Esophagus squamous epithelium (tissue), 5 donors: ENCODE data around the gene PPP1R37. TPM values are rescaled to one million over a fixed set of nuclear protein-coding genes. Genes with fewer than 3 reads are reported as not detected.

Experiments
- DNase-seq: peaks from one replicate; lab custom pipeline; 2025; lab: John Stamatoyannopoulos, UW
- H3K27ac ChIP-seq, 4 donors: fragments of 200-600 bp; sonication (generic); one replicate each; pipeline ENCODE4 v1.5.1; 2016 to 2019; ENCODE audit warnings: mild to moderate bottlenecking in 1 of 4
- H3K27me3 ChIP-seq, 4 donors: fragments of 200-600 bp; sonication (generic); 1 replicate in 3 of 4; 2 replicates in 1 of 4; pipeline versions ENCODE4 v1.5.1 to v1.6.0; 2017 to 2021; ENCODE audit warnings: antibody characterized with exemption in 1 of 4
- H3K36me3 ChIP-seq, 3 donors: fragments of 200-600 bp; sonication (generic); one replicate each; pipeline ENCODE4 v1.5.1; 2016 to 2019
- H3K4me1 ChIP-seq, 3 donors: fragments of 200-600 bp; sonication (generic); one replicate each; pipeline ENCODE4 v1.5.1; 2017 to 2019
- H3K4me3 ChIP-seq, 4 donors: fragments of 200-600 bp; sonication (generic); 1 replicate in 3 of 4; 2 replicates in 1 of 4; pipeline ENCODE4 v1.5.1; 2016 to 2019; ENCODE audit warnings: mild to moderate bottlenecking in 2 of 4, moderate library complexity in 1 of 4
- H3K9me3 ChIP-seq, 3 donors: fragments of 200-600 bp; sonication (generic); one replicate each; pipeline ENCODE4 v1.5.1; 2016 to 2019
- POLR2A ChIP-seq, 4 donors: fragments of 450-650 bp; IDR thresholded peaks; one replicate each; pipeline ENCODE4 v1.6.1; 2017; ENCODE audit warnings: antibody characterized with exemption in 4 of 4, mild to moderate bottlenecking in 4 of 4, moderate library complexity in 3 of 4
- whole genome bisulfite sequencing, 2 donors: methylation state at CpG; one replicate each; pipeline ENCODE4 v1.1.5; 2018; 5-methylcytosine and 5-hydroxymethylcytosine counted together
- intact Hi-C: fragments of 100-400 bp; cut with DNase I; formaldehyde crosslinking; loops from one replicate; pipeline ENCODE4 v1.15.0; 2022
- small RNA-seq, 4 donors: library from RNA; depleted of rRNA; stranded (forward); fragments of <200 nt; gene quantifications; one replicate each; pipeline ENCODE3, GENCODE V24; 2016
- total RNA-seq, 4 donors: library from RNA; depleted of rRNA; stranded (reverse); fragments of >200 nt; gene quantifications; one replicate each; pipeline ENCODE4 v1.1.0, GENCODE V29; 2016
- TF ChIP-seq, protein P1 (sequence below), 6 experiments: fragments of 450-650 bp in 4 of 6; fragments of 200-600 bp in 2 of 6; sonication (generic) in 2 of 6; IDR thresholded peaks; one replicate each; pipeline ENCODE4 v1.5.1; 2016 to 2019; ENCODE audit warnings: antibody characterized with exemption in 6 of 6, mild to moderate bottlenecking in 4 of 6, moderate library complexity in 4 of 6
- donor health status: DM: yes; HTN: yes; CAD: no.

The PPP1R37 gene
- total RNA-seq, 4 donors from 2014 or later: 25.1 to 35.5 (median 30.8) TPM

DNA sequence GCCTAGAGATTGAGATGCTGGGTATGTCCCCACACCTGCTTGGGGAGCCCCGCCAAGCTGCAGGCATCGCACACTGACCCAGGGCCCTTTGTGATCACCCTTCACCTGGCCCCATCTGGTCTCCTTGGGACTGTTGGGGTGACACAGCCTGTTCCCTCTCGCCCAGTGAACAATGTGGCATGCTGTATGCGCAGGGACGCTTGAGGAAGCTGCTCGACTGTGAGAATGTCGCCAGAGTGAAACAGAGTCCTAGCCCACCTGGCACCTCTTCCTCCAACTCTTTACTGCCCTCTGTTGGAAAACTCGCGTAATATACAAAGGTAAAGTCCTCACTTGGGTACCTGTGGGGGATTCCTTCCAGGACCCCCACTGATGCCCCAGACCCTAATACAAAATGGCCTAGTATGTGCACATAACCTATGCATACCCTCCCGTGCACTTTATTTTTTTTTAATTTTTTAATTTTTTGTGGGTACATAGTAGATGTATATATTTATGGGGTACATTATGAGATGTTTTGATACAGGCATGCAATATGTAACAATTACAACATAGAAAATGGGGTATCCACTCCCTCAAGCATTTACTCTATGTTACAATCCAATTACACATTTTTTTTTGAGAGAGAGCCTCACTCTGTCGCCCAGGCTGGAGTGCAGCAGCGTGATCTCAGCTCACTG lies 94.6 kb downstream of the PPP1R37 start:
- Histone ChIP-seq H3K9me3 (no peaks in the 10 kb centered on the region), H3K4me1 (peaks cover 0 to 16% (median 0%) of the 10 kb centered on the region in 3 donors), H3K4me3 (no peak overlapping the region), H3K36me3 (no peaks in the 10 kb centered on the region), H3K27ac (no peak overlapping the region), H3K27me3 (no peaks in the 10 kb centered on the region)
- intact Hi-C loops: no loop called here
- TF ChIP-seq, protein P1, sequence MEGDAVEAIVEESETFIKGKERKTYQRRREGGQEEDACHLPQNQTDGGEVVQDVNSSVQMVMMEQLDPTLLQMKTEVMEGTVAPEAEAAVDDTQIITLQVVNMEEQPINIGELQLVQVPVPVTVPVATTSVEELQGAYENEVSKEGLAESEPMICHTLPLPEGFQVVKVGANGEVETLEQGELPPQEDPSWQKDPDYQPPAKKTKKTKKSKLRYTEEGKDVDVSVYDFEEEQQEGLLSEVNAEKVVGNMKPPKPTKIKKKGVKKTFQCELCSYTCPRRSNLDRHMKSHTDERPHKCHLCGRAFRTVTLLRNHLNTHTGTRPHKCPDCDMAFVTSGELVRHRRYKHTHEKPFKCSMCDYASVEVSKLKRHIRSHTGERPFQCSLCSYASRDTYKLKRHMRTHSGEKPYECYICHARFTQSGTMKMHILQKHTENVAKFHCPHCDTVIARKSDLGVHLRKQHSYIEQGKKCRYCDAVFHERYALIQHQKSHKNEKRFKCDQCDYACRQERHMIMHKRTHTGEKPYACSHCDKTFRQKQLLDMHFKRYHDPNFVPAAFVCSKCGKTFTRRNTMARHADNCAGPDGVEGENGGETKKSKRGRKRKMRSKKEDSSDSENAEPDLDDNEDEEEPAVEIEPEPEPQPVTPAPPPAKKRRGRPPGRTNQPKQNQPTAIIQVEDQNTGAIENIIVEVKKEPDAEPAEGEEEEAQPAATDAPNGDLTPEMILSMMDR (IDR thresholded peaks at IDR 0.05): peak; percentile 29 to 61 (median 42)
- TF ChIP-seq POLR2A (IDR thresholded peaks at IDR 0.05): no peak
- 48% methylated on average over 5 to 11 of the region's 12 CpGs for WGBS, 2 donors
- no peak for DNase-seq

DNA sequence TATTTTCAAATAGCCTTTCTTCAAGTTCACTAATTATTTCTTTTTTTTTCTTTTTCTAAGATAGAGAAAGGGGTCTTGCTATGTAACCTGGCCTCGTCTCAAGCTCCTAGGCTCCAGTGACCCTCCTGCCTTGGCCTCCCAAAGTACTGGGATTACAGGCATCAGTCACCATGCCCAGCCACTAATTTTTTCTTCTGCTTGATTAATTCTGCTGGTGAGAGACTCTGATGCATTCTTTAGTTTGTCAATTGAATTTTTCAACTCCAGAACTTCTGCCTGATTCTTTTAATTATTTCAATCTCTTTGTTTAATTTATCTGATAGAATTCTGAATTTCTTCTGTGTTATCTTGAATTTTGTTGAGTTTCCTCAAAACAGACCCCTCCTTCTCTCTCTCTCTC lies 97.0 kb downstream of the PPP1R37 start:
- H3K4me3 ChIP-seq: no peak overlapping the region
- DNase-seq: no peak
- intact Hi-C loops: no loop called here
- peaks cover 0 to 11% (median 0%) of the 10 kb centered on the region in 3 donors for H3K4me1 ChIP-seq
- no peaks in the 10 kb centered on the region for H3K9me3 ChIP-seq
- TF ChIP-seq, protein P1 (IDR thresholded peaks at IDR 0.05): no peak
- no peak for TF ChIP-seq POLR2A (IDR thresholded peaks at IDR 0.05)
- 85 to 96% methylated on average over 1 of the region's 1 CpG for WGBS, 2 donors
- no peak overlapping the region for H3K27ac ChIP-seq
- no peaks in the 10 kb centered on the region for H3K27me3 ChIP-seq
- no peaks in the 10 kb centered on the region for H3K36me3 ChIP-seq

DNA sequence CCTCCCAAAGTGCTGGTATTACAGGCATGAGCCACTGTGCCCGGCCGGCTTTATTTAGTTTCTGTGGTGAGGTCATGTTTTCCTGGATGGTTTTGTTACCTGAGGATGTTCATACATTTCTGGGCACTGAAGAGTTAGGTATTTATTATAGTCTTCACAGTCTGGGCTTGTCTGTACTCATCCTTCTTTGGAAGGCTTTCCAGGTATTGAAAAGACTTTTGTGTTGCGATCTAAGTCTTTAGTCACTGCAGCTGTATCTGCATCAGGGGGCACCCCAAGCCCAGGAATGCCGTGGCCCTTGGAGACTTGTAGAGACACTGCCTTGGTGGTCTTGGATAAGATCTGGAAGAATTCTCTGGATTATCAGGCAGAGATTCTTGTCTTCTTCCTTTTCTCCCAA lies 98.4 kb downstream of the PPP1R37 start:
- DNase-seq: no peak
- TF ChIP-seq POLR2A (IDR thresholded peaks at IDR 0.05): no peak
- TF ChIP-seq, protein P1 (IDR thresholded peaks at IDR 0.05): peak in 1 of 6 experiments; percentile 25
- H3K27ac ChIP-seq: peak overlapping the region in 1 of 4 donors; percentile 17
- WGBS, 2 donors: 39 to 42% methylated on average over 4 of the region's 4 CpGs
- intact Hi-C loops: no loop called here
- no peaks in the 10 kb centered on the region for H3K36me3 ChIP-seq
- no peak overlapping the region for H3K4me3 ChIP-seq
- H3K9me3 ChIP-seq: no peaks in the 10 kb centered on the region
- H3K4me1 ChIP-seq: peaks cover 0 to 11% (median 0%) of the 10 kb centered on the region in 3 donors
- no peaks in the 10 kb centered on the region for H3K27me3 ChIP-seq

DNA sequence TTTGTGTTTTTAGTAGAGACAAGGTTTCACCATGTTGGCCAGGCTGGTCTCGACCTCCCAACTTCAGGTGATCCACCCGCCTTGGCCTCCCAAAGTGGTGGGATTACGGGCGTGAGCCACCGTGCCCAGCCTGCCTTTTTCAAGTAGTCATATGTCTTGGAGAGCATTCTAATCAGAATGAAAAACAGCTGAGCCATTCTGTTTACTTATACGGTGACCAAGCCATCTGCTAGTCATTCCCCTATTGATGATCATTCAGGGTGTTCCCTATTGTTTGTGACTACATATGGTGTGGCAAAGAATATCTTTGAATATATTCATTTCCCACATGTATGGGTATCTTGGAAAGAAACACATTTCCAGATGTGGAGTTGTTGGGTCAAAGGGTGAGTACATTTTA lies 102.8 kb downstream of the PPP1R37 start:
- DNase-seq: no peak
- no peak for TF ChIP-seq POLR2A (IDR thresholded peaks at IDR 0.05)
- TF ChIP-seq, protein P1 (IDR thresholded peaks at IDR 0.05): no peak
- Histone ChIP-seq H3K9me3 (no peaks in the 10 kb centered on the region), H3K27ac (no peak overlapping the region), H3K4me3 (no peak overlapping the region), H3K27me3 (no peaks in the 10 kb centered on the region), H3K36me3 (no peaks in the 10 kb centered on the region), H3K4me1 (peaks cover 0 to 21% (median 0%) of the 10 kb centered on the region in 3 donors)
- intact Hi-C loops: no loop called here
- 66 to 70% methylated on average over 6 of the region's 6 CpGs for WGBS, 2 donors

Small RNAs within 50 kb of the gene (small RNA-seq; reads per million reads assigned to genes)
- 0 reads per million in 4 donors for gene RNU6-611P

Other genes starting within 250 kb of the PPP1R37 start
- 100 to 1,000 TPM in 1 of 4 donors, 10 to 100 TPM in 3; 42.9 to 103 (median 60.9) TPM for gene NECTIN2, start 246.9 kb upstream of the PPP1R37 start, total RNA-seq
- gene TOMM40, start 201.9 kb upstream of the PPP1R37 start, total RNA-seq: 100 to 1,000 TPM in 1 of 4 donors, 10 to 100 TPM in 3; 64.7 to 142 (median 79.0) TPM
- gene APOE, start 187.4 kb upstream of the PPP1R37 start, total RNA-seq: 100 to 1,000 TPM in 1 of 4 donors, 10 to 100 TPM in 1, 1 to 10 TPM in 2; 5.7 to 141 (median 20.7) TPM
- gene APOC1, start 178.6 kb upstream of the PPP1R37 start, total RNA-seq: 1 to 10 TPM; 1.4 to 7.5 (median 4.1) TPM
- not detected for gene APOC4, start 150.9 kb upstream of the PPP1R37 start, total RNA-seq
- gene APOC2, start 147.1 kb upstream of the PPP1R37 start, total RNA-seq: 1 to 10 TPM in 1 of 4 donors, not detected in 3; 1.6 TPM
- 10 to 100 TPM; 44.2 to 76.9 (median 56.3) TPM for gene CLPTM1, start 137.8 kb upstream of the PPP1R37 start, total RNA-seq
- 10 to 100 TPM in 1 of 4 donors, 1 to 10 TPM in 3; 4.8 to 11.8 (median 7.6) TPM for gene RELB, start 91.7 kb upstream of the PPP1R37 start, total RNA-seq
- gene CLASRP, start 54.1 kb upstream of the PPP1R37 start, total RNA-seq: 100 to 1,000 TPM in 1 of 4 donors, 10 to 100 TPM in 3; 46.4 to 122 (median 64.0) TPM
- gene ZNF296, start 16.7 kb upstream of the PPP1R37 start, total RNA-seq: 10 to 100 TPM in 1 of 4 donors, 1 to 10 TPM in 3; 4.0 to 17.7 (median 4.5) TPM
- gene GEMIN7, start 13.9 kb upstream of the PPP1R37 start, total RNA-seq: 10 to 100 TPM; 22.3 to 28.0 (median 25.4) TPM
- 1 to 10 TPM; 1.1 to 4.2 (median 2.9) TPM for gene NKPD1, start 67.8 kb downstream of the PPP1R37 start, total RNA-seq
- 10 to 100 TPM in 3 of 4 donors, 1 to 10 TPM in 1; 5.4 to 27.8 (median 18.0) TPM for gene TRAPPC6A, start 85.1 kb downstream of the PPP1R37 start, total RNA-seq
- 10 to 100 TPM in 2 of 4 donors, 1 to 10 TPM in 2; 7.9 to 18.4 (median 10.4) TPM for gene BLOC1S3, start 85.6 kb downstream of the PPP1R37 start, total RNA-seq
- 1 to 10 TPM in 1 of 4 donors, under 1 TPM in 3; 0.29 to 1.5 (median 0.80) TPM for gene EXOC3L2, start 152.2 kb downstream of the PPP1R37 start, total RNA-seq
- 10 to 100 TPM in 3 of 4 donors, 1 to 10 TPM in 1; 6.4 to 19.6 (median 14.9) TPM for gene MARK4, start 158.1 kb downstream of the PPP1R37 start, total RNA-seq
- gene CKM, start 229.7 kb downstream of the PPP1R37 start, total RNA-seq: not detected
- 10 to 100 TPM; 17.3 to 32.2 (median 27.0) TPM for gene KLC3, start 247.6 kb downstream of the PPP1R37 start, total RNA-seq